Osteocyte (in vitro differentiated cells): ENCODE measurements around the gene IL2RG. TPM values are rescaled to one million over a fixed set of nuclear protein-coding genes. Genes with fewer than 3 reads are reported as not detected.

ENCODE experiments used
- DNase-seq: peaks from one replicate; pipeline ENCODE4 v3.0.0; 2021; ENCODE audit warnings: mixed read lengths; ENCODE audit not compliant: unreplicated experiment; ENCODE audit errors: extremely low spot score
- H3K27ac Mint-ChIP-seq: one replicate; pipeline ENCODE4 v1.8.0; 2021; ENCODE audit warnings: mild to moderate bottlenecking, mixed read lengths; ENCODE audit not compliant: unreplicated experiment
- H3K27me3 Mint-ChIP-seq: one replicate; pipeline ENCODE4 v1.8.0; 2021; ENCODE audit warnings: mixed read lengths; ENCODE audit not compliant: unreplicated experiment
- H3K36me3 Mint-ChIP-seq: one replicate; pipeline ENCODE4 v1.8.0; 2021; ENCODE audit warnings: mixed read lengths; ENCODE audit not compliant: unreplicated experiment
- H3K4me1 Mint-ChIP-seq: one replicate; pipeline ENCODE4 v1.8.0; 2021; ENCODE audit warnings: mixed read lengths; ENCODE audit not compliant: unreplicated experiment
- H3K4me3 Mint-ChIP-seq: one replicate; pipeline ENCODE4 v1.8.0; 2021; ENCODE audit warnings: mild to moderate bottlenecking, moderate library complexity, mixed read lengths; ENCODE audit not compliant: unreplicated experiment
- H3K9me3 Mint-ChIP-seq: one replicate; pipeline ENCODE4 v1.8.0; 2021; ENCODE audit warnings: mixed read lengths; ENCODE audit not compliant: unreplicated experiment
- total RNA-seq: library from RNA; stranded (reverse); gene quantifications from 2 replicates; pipeline ENCODE4 v1.2.1, GENCODE V29; 2021
- TF ChIP-seq, protein P1 (sequence below): fragments of 200-600 bp; sonication (generic); IDR thresholded peaks from 2 replicates; pipeline ENCODE4 v1.5.0; 2021; ENCODE audit warnings: antibody characterized with exemption, mild to moderate bottlenecking, moderate library complexity

IL2RG gene
- total RNA-seq, 1 donor from 2014 or later = not detected

DNA sequence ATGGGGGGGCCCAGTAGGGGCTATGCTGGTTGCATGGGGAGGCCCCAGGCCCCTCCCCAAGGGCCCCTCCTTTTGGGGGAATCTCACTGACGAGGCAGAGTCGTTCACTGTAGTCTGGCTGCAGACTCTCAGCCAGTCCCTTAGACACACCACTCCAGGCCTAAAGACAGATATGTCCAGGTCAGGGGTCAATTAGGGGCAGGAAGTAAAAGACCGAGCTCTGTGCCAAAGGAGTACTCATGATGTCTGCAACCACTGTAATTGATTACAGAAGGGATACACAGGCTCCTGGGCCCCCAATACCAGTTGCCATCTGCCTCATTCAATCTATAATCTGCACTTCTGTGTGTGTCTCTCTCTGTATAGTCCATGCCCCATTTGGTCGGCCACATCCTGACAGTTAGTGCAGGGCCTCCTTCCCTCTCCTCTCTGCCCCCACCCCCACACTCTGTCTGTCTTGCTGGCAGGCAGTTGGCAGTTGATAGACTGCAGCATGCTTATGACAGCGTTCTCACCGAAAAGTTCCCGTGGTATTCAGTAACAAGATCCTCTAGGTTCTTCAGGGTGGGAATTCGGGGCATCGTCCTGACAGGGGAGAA, 3.5 kb downstream of the IL2RG start:
- Mint-ChIP-seq H3K27me3 (no peaks in the 10 kb centered on the region), H3K4me3 (no peak overlapping the region), H3K4me1 (peaks cover 12% of the 10 kb centered on the region), H3K9me3 (no peaks in the 10 kb centered on the region), H3K27ac (no peak overlapping the region), H3K36me3 (no peaks in the 10 kb centered on the region)
- no peak for DNase-seq
- TF ChIP-seq, protein P1, sequence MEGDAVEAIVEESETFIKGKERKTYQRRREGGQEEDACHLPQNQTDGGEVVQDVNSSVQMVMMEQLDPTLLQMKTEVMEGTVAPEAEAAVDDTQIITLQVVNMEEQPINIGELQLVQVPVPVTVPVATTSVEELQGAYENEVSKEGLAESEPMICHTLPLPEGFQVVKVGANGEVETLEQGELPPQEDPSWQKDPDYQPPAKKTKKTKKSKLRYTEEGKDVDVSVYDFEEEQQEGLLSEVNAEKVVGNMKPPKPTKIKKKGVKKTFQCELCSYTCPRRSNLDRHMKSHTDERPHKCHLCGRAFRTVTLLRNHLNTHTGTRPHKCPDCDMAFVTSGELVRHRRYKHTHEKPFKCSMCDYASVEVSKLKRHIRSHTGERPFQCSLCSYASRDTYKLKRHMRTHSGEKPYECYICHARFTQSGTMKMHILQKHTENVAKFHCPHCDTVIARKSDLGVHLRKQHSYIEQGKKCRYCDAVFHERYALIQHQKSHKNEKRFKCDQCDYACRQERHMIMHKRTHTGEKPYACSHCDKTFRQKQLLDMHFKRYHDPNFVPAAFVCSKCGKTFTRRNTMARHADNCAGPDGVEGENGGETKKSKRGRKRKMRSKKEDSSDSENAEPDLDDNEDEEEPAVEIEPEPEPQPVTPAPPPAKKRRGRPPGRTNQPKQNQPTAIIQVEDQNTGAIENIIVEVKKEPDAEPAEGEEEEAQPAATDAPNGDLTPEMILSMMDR = no peak

DNA sequence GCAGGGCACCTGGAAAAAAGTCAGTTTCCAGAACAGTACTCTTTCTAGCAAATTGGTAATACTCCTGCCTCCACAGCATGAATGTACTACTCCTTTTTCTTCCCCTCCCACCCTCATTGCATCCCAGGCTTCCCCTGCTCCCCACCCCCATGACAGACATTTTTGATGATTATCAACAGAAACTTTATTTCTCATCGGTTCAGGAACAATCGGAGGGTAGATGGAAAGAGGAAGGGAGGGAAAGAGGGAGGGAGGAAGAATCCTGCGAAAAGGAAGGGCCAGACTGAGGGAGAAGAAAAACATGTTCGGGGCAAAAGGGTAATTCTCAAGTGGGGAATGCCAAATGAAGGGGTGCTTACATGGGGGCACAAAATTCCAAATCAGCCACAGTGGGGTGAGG, 4.1 kb downstream of the IL2RG start:
- Mint-ChIP-seq H3K4me1 (peaks cover 16% of the 10 kb centered on the region), H3K9me3 (no peaks in the 10 kb centered on the region), H3K27ac (no peak overlapping the region), H3K27me3 (no peaks in the 10 kb centered on the region), H3K36me3 (no peaks in the 10 kb centered on the region), H3K4me3 (no peak overlapping the region)
- no peak for DNase-seq
- TF ChIP-seq, protein P1 = no peak

DNA sequence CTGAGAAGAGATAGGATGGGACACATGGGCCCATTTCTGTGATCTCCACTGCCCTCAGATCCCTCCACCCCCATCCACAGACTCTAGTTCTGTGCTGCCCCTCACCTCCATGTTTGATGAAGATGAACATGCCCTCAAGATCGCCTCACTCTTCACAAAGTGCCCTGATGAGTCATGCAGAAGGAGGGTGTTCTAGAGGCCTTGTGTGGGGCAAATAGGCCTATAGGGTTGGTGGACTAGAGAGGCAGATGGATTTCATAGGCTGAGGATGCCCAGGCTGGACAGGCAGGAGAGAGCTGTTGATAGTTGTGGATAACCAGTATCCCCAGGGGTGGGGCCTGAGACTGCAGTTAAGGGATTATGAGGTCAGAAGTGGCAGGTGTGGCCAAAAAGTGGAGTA, 5.0 kb downstream of the IL2RG start, which contains the start of gene CXorf65:
CXorf65 (minus strand) TSS at position 314 of the 400 bp plus-strand sequence; CDS start at position 130, 184 bp downstream.
- Mint-ChIP-seq H3K4me3 (no peak within 1 kb of the TSS), H3K36me3 (no peaks in the 10 kb centered on the region), H3K4me1 (peaks cover 16% of the 10 kb centered on the region), H3K27ac (no peak within 1 kb of the TSS), H3K9me3 (no peaks in the 10 kb centered on the region), H3K27me3 (no peaks in the 10 kb centered on the region)
- no peak for DNase-seq
- TF ChIP-seq, protein P1 = no peak

DNA sequence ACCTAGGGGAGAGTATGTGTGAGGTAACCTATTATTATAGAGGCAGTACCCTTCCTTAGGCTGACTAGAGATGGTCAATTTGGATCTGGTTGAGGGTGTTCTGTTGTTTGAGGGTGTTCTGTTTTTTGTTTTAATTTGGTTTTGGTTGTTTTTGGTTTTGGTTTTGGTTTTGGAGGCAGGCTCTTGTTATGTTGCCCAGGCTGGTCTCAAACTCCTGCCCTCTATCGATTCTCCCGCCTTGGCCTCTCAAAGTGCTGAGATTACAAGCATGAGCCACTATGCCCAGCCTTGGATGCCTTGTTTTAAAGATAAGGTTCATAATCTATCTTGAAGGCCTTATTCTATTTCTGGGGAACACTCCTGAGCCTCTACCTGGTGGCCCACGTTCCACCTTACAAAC, 5.7 kb downstream of the IL2RG start:
- H3K27ac Mint-ChIP-seq = no peak overlapping the region

More for the DNA sequence above, 5.7 kb downstream of the IL2RG start:
- H3K36me3 Mint-ChIP-seq = no peaks in the 10 kb centered on the region
- H3K27me3 Mint-ChIP-seq = no peaks in the 10 kb centered on the region
- no peaks in the 10 kb centered on the region for H3K9me3 Mint-ChIP-seq
- TF ChIP-seq, protein P1 = no peak
- H3K4me3 Mint-ChIP-seq = no peak overlapping the region
- no peak for DNase-seq
- H3K4me1 Mint-ChIP-seq = peaks cover 16% of the 10 kb centered on the region
